K562 (cell line): ENCODE results near the gene SLC17A2.

Source experiments
- GABPB2 ChIP-seq: fragments of 250-450 bp; sonication (Bioruptor Pico); conservative IDR thresholded peaks from 2 replicates; pipeline ENCODE4 v1.5.1; 2021; ENCODE audit warnings: mild to moderate bottlenecking
- REST ChIP-seq, 2 experiments: fragments of 450-650 bp; formaldehyde crosslinking in 1 of 2; IDR thresholded peaks; 2 replicates each; pipeline versions ENCODE4 v1.4.0 to v1.6.1; 2014 to 2020; ENCODE audit warnings: mild to moderate bottlenecking in 2 of 2, borderline replicate concordance in 1 of 2, low read depth in 1 of 2
- SMARCC2 ChIP-seq: fragments of 450-650 bp; IDR thresholded peaks from 2 replicates; pipeline ENCODE4 v1.6.1; 2017; ENCODE audit warnings: antibody characterized with exemption, moderate library complexity, mild to moderate bottlenecking, low read depth

GRCh38 chr6:25863360-25863759 is 67.1 kb downstream of the SLC17A2 start:
- TF ChIP-seq GABPB2 (CRISPR knock-in tag) (no peak), SMARCC2 (no peak), REST (IDR thresholded peaks at IDR 0.05; ENCODE audit: borderline replicate concordance) (no peak), REST (CRISPR knock-in tag; IDR thresholded peaks at IDR 0.05; ENCODE audit: low read depth) (no peak)
